Hepatocyte (in vitro differentiated cells): Measurements from ENCODE around the gene FYN. TPM values are rescaled to one million over a fixed set of nuclear protein-coding genes. Genes with fewer than 3 reads are reported as not detected.

ENCODE experiments used
- DNase-seq: peaks from one replicate; pipeline ENCODE4 v3.0.0-alpha.2; 2016; ENCODE audit warnings: low spot score
- H2AFZ ChIP-seq: fragments of 200-600 bp; sonication (generic); 2 replicates; pipeline ENCODE4 v1.6.0; 2016; ENCODE audit warnings: antibody characterized with exemption, mild to moderate bottlenecking
- H3K27ac ChIP-seq: fragments of 200-600 bp; sonication (generic); 2 replicates; pipeline ENCODE4 v1.5.1; 2016; ENCODE audit warnings: mild to moderate bottlenecking
- H3K27me3 ChIP-seq: fragments of 200-600 bp; sonication (generic); 2 replicates; pipeline ENCODE4 v1.6.1; 2016
- H3K36me3 ChIP-seq: fragments of 200-600 bp; sonication (generic); replicated peaks from 2 replicates; pipeline ENCODE4 v1.5.1; 2016; ENCODE audit warnings: low read depth; ENCODE audit not compliant: insufficient read depth
- H3K4me1 ChIP-seq: fragments of 200-600 bp; sonication (generic); 2 replicates; pipeline ENCODE4 v1.5.1; 2016; ENCODE audit warnings: mild to moderate bottlenecking, moderate library complexity; ENCODE audit not compliant: insufficient read depth
- H3K4me2 ChIP-seq: fragments of 200-600 bp; sonication (generic); 2 replicates; pipeline ENCODE4 v1.6.0; 2016
- H3K4me3 ChIP-seq: fragments of 200-600 bp; sonication (generic); 2 replicates; pipeline ENCODE4 v1.5.1; 2016; ENCODE audit warnings: mild to moderate bottlenecking
- H3K79me2 ChIP-seq: fragments of 200-600 bp; sonication (generic); 2 replicates; pipeline ENCODE4 v1.6.0; 2017; ENCODE audit warnings: mild to moderate bottlenecking
- H3K9me2 ChIP-seq: fragments of 200-600 bp; sonication (generic); replicated peaks from 2 replicates; pipeline ENCODE4 v1.6.0; 2017; ENCODE audit warnings: mild to moderate bottlenecking; ENCODE audit not compliant: insufficient read depth
- H3K9me3 ChIP-seq: fragments of 200-600 bp; sonication (generic); 2 replicates; pipeline ENCODE4 v1.5.1; 2016; ENCODE audit warnings: low read depth, mild to moderate bottlenecking
- H4K20me1 ChIP-seq: fragments of 200-600 bp; sonication (generic); 2 replicates; pipeline ENCODE4 v1.6.0; 2016; ENCODE audit warnings: mild to moderate bottlenecking; ENCODE audit not compliant: insufficient read depth, poor library complexity, severe bottlenecking
- EZH2 ChIP-seq: fragments of 200-600 bp; sonication (generic); IDR thresholded peaks from 2 replicates; pipeline ENCODE4 v1.6.1; 2016; ENCODE audit warnings: antibody characterized with exemption, mild to moderate bottlenecking, borderline replicate concordance
- EZH2phosphoT487 ChIP-seq: fragments of 200-600 bp; sonication (generic); IDR thresholded peaks from one replicate; pipeline ENCODE4 v1.6.1; 2018; ENCODE audit warnings: antibody characterized with exemption, mild to moderate bottlenecking, low read depth, moderate library complexity; ENCODE audit not compliant: unreplicated experiment, severe bottlenecking
- WGBS: methylation state at CpG from one replicate; pipeline ENCODE4 v1.1.6; 2016; ENCODE audit warnings: low lambda C conversion rate; ENCODE audit errors: missing lambda C conversion rate; 5-methylcytosine and 5-hydroxymethylcytosine counted together
- polyA plus RNA-seq: library from polyadenylated mRNA; unstranded; fragments of >200 nt; fragmentation: Nextera tagmentation; extraction: Ambion mirVana; gene quantifications from 2 replicates; pipeline ENCODE4 v1.2.1, GENCODE V29; 2016
- total RNA-seq: library from RNA; depleted of rRNA; stranded (reverse); fragments of >200 nt; gene quantifications from 2 replicates; pipeline ENCODE4 v1.2.3, GENCODE V29; 2014
- TF ChIP-seq, protein P1 (sequence below): fragments of 200-600 bp; sonication (generic); IDR thresholded peaks from 2 replicates; pipeline ENCODE4 v1.5.1; 2016; ENCODE audit warnings: antibody characterized with exemption, mild to moderate bottlenecking; ENCODE audit not compliant: poor library complexity

Gene FYN
- total and polyA plus RNA-seq, 2 experiments from 2014 or later: 40.0 to 70.1 TPM

DNA sequence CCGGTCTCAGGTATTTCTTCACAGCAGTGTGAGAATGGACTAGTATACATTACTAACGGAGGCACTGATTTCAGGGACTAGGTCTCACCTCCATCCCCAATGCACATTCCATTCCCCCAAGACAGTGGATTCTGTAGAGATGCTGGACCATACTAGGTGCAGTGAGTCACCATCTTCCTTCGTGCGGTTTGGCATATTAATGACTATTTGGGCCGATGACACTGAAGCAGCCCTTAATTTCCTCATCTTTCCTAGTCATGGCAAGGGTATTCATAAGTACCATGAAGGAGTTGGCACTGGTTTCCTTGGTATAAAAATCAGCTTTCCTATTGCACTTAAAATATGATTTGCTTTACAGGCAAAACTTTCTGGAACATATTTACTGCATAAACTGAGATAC, 146.2 kb downstream of the FYN start:
- Histone ChIP-seq H4K20me1 (no peaks in the 10 kb centered on the region), H3K27ac (no peak overlapping the region), H3K4me2 (no peak overlapping the region), H3K9me3 (no peaks in the 10 kb centered on the region), H3K4me3 (no peak overlapping the region), H3K4me1 (peaks cover 5% of the 10 kb centered on the region), H2AFZ (no peak overlapping the region), H3K9me2 (no peaks in the 10 kb centered on the region), H3K27me3 (no peaks in the 10 kb centered on the region), H3K36me3 (no peaks in the 10 kb centered on the region), H3K79me2 (no peaks in the 10 kb centered on the region)
- DNase-seq: no peak
- no peak for TF ChIP-seq EZH2
- no peak for TF ChIP-seq EZH2phosphoT487
- TF ChIP-seq, protein P1, sequence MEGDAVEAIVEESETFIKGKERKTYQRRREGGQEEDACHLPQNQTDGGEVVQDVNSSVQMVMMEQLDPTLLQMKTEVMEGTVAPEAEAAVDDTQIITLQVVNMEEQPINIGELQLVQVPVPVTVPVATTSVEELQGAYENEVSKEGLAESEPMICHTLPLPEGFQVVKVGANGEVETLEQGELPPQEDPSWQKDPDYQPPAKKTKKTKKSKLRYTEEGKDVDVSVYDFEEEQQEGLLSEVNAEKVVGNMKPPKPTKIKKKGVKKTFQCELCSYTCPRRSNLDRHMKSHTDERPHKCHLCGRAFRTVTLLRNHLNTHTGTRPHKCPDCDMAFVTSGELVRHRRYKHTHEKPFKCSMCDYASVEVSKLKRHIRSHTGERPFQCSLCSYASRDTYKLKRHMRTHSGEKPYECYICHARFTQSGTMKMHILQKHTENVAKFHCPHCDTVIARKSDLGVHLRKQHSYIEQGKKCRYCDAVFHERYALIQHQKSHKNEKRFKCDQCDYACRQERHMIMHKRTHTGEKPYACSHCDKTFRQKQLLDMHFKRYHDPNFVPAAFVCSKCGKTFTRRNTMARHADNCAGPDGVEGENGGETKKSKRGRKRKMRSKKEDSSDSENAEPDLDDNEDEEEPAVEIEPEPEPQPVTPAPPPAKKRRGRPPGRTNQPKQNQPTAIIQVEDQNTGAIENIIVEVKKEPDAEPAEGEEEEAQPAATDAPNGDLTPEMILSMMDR: no peak
- WGBS: 96% methylated on average over 5 of the region's 5 CpGs

DNA sequence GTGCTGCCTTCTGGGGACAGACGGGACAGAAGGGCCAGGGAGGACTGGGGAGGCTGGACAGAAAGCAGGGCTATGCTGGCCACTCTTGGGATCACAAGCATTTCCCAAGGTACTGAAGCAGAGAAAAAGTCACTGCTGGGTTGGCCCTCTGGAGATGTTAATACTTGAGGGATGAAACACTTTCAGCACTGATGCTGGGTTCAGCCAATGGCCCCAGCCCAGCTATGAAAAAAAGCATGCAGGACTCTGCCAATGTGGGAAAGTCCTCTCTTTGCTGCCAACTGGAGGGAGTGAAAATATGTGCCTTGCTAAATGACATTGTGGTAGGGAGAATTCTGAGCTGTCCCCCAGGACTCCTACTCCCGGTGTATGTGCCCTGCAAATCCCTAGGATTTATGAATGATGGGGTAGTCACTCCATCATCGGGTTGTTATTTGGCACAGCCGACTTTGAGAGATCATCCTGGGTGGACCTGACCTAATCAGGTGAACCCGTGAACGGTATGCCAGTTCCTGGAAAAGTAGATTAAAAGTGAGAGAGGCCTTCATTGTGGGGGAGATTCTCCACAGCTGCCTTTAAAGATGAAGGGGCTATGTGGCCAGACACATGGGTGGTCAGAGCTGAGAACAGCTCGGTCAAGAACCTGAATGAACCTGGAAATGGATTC, 147.7 kb downstream of the FYN start:
- Histone ChIP-seq H3K36me3 (no peaks in the 10 kb centered on the region), H3K27me3 (no peaks in the 10 kb centered on the region), H3K79me2 (no peaks in the 10 kb centered on the region), H3K9me3 (no peaks in the 10 kb centered on the region), H2AFZ (no peak overlapping the region), H3K27ac (no peak overlapping the region), H4K20me1 (no peaks in the 10 kb centered on the region), H3K9me2 (no peaks in the 10 kb centered on the region), H3K4me2 (no peak overlapping the region), H3K4me3 (no peak overlapping the region), H3K4me1 (peaks cover 5% of the 10 kb centered on the region)
- WGBS: 93% methylated on average over 7 of the region's 7 CpGs
- TF ChIP-seq EZH2 (no peak), EZH2phosphoT487 (no peak)
- TF ChIP-seq, protein P1: no peak
- DNase-seq: no peak

DNA sequence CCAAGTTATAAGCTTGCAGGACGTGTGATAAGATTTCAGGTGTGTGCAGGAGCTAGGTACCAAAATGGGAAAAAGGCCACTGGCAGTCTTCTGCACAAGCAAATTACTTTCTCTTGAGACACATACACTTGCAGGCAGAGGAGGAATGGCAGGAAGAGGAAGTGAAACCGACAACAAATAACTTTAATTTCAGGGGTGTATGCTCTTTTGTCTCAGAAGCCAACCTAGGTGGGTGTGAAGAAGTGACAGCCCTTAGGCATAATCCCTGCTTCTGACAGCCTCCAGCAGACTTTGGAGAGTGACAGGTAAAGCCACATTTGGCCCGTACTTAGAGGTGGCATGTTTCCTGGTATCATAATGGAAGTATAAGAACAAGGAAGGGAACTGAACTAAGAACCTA, 148.7 kb downstream of the FYN start:
- Histone ChIP-seq H2AFZ (no peak overlapping the region), H3K27me3 (no peaks in the 10 kb centered on the region), H3K4me2 (no peak overlapping the region), H3K9me3 (no peaks in the 10 kb centered on the region), H3K79me2 (no peaks in the 10 kb centered on the region), H3K36me3 (no peaks in the 10 kb centered on the region), H3K4me1 (peaks cover 5% of the 10 kb centered on the region), H3K27ac (no peak overlapping the region), H3K9me2 (no peaks in the 10 kb centered on the region), H4K20me1 (no peaks in the 10 kb centered on the region), H3K4me3 (no peak overlapping the region)
- TF ChIP-seq EZH2: no peak
- TF ChIP-seq EZH2phosphoT487: no peak
- TF ChIP-seq, protein P1: no peak
- 82% methylated on average over 3 of the region's 3 CpGs for WGBS
- DNase-seq: no peak
